ENCODE data around the gene SNUPN.
"Not testable (repeated sequence)": the region's sequence is repeated elsewhere in the genome, so short reads cannot be mapped to it uniquely, and the experiment has no call there.

SNUPN gene

DNA sequence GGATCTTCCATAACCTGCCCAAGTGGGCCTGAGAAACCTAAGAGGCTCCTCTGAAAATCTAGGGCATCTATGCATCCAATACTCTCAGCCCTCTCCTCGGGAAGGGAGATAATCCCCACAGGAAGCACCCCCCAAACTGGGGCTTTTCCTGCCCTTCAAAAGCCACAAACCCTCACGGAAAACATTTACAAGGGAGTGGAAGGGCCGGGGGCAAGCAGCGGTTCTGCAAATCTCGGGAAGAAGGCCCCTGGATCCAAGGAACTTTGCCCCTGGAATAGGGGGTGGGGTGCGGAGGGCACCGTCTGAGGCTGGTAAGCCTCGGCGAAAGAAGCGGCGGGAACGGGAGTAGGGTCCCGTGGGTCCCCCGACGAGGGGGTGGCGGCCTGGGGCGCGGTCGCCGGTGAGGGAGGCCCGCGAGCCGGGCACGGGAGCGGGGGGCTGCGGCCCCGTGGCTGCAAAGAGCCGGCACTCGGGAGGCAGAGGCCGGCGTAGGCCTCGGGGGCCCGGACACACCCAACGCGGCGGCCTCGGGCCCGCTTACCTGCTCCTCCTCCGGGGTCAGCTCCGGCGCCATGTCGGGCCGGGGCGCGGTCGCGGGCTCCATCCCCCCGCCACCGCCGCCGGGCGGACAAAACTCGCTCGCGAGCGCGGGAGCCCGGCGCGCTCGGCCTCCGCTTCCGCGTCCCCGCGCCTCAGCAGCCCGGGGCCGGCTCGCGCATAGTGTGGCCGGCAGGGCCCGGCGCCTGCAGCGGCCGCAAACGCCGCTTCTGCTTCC is 47.2 kb downstream of the SNUPN start:
- DNase-seq = peak in 1 of 2 donors; percentile 45

DNA sequence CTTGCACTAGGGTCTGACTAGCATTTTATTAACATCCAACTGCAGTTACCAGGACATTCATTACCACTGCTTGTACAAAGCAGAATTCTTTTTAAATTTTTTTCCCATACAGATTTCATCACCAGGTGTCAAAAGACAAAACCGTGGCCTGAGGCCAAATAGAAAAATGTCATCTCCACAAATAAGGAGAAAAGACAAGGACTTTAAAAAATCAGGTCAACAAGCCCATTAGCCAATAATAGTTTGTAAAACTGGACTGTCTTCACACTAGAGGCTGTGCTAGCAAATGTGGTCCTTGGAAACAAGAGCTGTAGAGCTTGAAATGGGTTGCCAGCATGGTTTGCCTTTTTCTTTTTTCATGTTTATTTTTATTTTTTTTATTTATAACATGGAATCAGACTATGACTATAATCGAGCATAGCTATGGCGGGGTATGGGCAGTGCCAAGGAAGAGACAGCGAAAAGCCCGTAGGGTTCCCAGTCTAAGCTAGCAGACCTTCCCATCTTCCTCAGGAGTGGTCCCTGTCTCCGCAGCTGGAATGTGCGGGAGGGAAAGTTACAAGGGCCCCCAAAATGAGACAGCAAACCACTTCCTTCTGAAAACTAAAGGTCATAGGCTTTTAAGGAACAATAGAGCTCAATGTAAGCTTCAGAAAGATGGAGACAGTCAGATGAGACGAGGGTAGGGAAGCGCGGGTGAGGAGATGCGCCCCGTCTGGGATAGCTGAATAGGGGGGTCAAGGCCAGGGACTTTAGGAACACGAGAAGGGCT is 47.9 kb downstream of the SNUPN start:
- DNase-seq = peak in 1 of 2 donors; percentile 52

DNA sequence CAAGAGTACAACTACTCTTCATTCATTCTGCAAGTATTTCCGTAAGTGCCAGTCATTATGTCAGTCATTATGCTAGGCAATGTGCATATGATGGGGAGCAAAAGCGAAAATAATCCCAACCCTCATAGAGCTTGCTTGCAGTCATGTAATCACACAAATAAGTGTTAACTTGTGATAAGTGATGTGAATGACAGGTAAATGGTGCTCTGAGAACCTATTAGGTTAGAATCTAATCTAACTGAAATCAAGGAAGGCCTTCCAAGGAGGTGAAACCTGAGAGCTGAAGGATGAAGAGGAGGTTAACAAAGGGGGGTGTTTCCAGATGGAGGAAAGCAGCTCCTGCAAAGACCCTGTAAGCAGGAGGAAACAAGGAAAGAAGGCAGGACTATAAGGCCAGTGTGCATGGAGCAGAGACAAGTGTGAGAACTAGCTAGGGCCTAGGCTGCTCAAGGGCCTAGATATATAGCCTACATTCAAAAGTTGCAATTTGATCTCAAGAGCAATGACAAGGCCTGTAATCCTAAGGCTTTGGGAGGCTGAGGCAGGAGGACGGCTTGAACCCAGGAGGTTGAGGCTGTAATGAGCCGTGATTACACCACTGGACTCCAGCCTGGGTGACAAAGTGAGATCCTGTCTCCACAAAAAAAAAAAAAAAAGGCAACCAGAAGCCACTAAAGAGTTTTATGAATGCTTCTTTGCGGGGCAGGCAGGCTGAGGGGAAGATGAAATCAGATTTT is 51.7 kb downstream of the SNUPN start:
- DNase-seq = no peak

DNA sequence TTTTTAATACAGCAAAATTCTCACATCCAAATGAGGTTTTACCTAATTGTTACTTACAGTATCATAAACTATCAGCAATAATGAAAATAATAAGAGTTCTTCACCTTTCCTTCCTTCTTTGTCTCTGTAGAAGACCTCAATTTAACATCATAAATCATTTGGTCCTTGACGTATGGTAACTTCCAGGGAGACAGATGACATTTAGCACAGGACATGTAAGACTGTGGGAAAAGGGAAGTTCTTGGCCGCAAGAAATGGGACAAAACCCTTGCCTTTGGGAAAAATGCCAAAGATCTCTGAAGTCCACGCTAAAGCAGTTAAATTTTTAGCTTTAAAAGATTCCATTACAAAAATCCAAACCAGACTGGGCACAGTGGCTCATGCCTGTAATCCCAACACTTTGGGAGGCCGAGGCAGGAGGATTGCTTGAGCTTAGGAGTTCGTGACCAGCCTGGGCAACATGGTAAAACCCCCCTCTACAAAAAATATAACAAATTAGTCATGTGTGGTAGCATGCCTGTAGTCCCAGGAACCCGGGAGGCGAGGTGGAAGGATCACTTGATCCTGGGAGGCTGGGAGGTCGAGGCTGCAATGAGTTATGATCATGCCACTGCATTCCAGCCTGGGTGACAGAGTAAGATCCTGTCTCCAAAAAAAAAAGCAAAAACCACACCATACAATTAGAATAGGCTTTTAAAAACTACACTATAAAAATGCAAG is 55.2 kb downstream of the SNUPN start:
- DNase-seq = no peak

DNA sequence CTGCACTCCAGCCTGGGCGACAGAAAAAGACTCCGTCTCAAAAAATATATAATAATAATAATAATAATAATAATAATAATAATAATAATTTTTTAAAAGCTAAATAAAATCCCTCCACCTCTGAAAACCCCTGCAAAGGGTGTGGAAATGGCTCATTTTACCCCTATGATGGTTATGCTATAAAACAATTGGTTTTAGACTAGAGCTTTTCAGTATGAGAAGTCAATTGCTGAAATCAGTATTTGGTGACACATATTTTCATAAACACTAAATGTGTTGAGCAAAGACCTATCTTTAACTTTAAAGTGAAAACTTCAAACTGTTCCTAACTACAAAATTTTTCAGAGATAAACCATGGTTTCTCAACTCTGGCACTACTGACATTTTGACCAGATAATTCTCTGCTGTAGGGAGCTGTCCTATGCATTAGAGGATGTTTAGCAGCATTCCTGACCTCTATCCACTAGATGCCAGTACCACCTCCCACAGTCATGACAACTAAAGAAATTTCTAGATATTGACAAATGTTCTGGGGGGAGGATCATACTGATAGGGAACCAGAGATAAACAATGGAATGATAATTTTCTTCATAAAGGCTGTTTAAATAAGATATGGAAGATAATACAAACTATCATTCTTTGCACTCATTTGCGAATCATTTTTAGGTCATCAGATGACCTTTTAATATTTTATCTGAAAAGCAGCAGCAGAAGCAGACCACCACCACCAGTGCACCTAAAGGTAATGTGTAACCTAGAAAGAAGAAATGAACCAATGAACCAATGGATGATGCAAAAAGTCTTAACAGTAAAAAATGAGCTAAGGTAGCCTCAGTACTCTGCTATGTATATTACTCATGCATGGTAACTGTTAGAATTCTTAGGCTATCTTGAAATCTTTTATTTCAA is 60.2 kb downstream of the SNUPN start:
- DNase-seq = no peak

DNA sequence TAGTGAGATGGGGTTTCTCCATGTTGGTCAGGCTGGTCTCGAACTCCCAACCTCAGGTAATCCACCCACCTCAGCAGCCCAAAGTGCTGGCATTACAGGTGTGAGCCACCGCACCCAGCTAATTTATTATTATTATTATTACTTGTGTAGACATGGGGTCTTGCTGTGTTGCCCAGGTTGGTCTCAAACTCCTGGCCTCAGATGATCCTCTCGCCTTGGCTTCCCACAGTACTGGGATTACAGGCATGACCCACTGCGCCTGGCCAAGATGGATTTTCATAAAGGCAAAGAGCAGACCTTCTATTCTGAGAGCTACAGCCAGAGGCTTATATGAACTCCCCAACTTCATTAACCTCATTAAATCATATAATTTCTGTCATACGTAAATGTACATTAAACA is 63.6 kb downstream of the SNUPN start:
- no peak for DNase-seq

DNA sequence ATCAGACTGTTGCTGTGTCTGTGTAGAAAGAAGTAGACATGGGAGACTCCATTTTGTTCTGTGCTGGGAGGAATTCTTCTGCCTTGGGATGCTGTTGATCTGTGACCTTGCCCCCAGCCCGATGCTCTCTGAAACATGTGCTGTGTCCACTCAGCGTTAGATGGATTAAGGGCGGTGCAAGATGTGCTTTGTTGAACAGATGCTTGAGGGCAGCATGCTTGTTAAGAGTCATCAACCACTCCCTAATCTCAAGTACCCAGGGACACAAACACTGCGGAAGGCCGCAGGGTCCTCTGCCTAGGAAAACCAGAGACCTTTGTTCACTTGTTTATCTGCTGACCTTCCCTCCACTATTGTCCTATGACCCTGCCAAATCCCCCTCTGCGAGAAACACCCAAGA is 66.2 kb downstream of the SNUPN start:
- DNase-seq = not testable (repeated sequence)

DNA sequence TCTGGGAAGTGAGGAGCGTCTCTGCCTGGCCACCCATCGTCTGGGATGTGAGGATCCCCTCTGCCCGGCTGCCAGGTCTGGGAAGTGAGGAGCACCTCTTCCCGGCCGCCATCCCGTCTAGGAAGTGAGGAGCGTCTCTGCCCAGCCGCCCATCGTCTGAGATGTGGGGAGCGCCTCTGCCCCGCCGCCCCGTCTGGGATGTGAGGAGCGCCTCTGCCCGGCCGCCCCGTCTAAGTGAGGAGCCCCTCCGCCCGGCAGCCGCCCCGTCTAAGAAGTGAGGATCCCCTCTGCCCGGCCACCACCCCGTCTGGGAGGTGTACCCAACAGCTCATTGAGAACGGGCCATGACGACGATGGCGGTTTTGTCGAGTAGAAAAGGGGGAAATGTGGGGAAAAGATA is 66.6 kb downstream of the SNUPN start:
- not testable (repeated sequence) for DNase-seq

DNA sequence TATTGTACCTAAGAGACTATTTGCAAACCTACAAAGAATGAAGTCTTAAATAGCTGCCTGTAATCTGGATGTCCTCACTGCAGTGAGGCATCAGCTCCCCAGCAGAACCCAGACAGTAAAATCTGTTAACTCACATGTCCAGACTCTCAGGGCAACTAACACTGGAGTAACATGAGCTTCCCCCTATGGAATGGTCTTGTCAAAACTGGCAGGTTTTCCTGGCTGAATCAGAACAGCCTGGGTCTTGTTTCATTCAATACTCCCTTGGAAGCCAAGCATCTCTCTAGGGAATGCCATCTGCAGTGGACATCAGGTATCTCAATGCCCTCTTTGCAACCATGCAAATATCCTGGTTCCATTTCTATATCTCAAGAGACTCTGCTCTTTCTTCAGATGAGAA is 70.8 kb downstream of the SNUPN start:
- DNase-seq = no peak

DNA sequence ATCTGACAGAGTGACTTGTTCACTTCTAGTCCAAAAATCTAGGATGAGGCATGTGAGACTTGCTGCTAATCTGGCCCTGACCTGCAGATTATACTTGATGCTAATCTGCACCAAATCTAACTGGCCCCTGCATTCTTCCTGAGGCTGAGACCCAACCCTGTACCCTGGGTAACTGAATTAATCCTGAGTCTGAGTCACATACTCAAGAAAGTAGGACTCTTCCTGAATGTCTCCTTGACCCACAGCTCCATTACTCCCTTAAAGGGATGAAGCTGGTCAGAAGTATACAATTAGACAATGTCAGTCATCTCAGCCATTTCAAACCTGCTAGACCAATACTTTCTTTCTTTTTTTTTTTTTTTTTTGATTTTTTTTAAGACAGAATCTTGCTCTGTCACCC is 71.9 kb downstream of the SNUPN start:
- DNase-seq = no peak

DNA sequence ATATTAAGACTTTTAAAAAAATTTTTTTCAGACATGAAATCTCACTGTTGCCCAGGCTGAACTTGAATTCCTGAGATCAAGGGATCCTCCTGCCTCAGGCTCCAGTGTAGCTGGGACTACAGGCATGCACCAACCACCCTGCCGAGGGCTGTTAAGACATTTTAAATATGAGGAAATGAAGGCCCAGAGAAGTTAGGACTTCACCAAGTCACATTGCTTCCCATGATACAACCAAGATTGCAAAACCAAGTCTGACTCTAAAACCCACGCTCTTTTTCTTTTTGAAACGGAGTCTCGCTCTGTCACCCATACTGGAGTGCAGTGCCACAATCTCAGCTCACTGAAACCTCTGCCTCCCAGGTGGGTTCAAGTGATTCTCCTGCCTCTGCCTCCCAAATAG is 74.4 kb downstream of the SNUPN start:
- no peak for DNase-seq

Measured in hippocampal formation (tissue), 2 donors.